Astrocyte (in vitro differentiated cells and primary cell): ENCODE data around the gene FBXW7. TPM values are rescaled to one million over a fixed set of nuclear protein-coding genes. Genes with fewer than 3 reads are reported as not detected.

Experiments used
- DNase-seq: peaks from one replicate; pipeline ENCODE4 v3.0.0-alpha.2; 2010; ENCODE audit warnings: low read depth
- FAIRE-seq: peaks from 2 replicates; lab custom pipeline; 2011; peaks lifted over from hg19 to GRCh38; lab: Jason Lieb, UNC
- H2AFZ ChIP-seq: 2 replicates; pipeline ENCODE4 v1.6.0; 2012; ENCODE audit warnings: low read depth, low read length, inconsistent platforms
- H3K27ac ChIP-seq: 2 replicates; pipeline ENCODE4 v1.5.1; 2011; ENCODE audit warnings: low read depth, low read length, inconsistent platforms
- H3K27me3 ChIP-seq: 2 replicates; pipeline ENCODE4 v1.6.0; 2011; ENCODE audit warnings: low read length, inconsistent platforms; ENCODE audit not compliant: insufficient read depth
- H3K36me3 ChIP-seq: 2 replicates; pipeline ENCODE4 v1.5.1; 2011; ENCODE audit warnings: low read length, inconsistent platforms; ENCODE audit not compliant: insufficient read depth
- H3K4me1 ChIP-seq: 2 replicates; pipeline ENCODE4 v1.5.1; 2011; ENCODE audit warnings: low read length, inconsistent platforms; ENCODE audit not compliant: insufficient read depth
- H3K4me2 ChIP-seq: 2 replicates; pipeline ENCODE4 v1.6.0; 2012; ENCODE audit warnings: low read length, inconsistent platforms
- H3K4me3 ChIP-seq: 2 replicates; pipeline ENCODE4 v1.5.1; 2011; ENCODE audit warnings: low read depth, mild to moderate bottlenecking, low read length, inconsistent platforms; ENCODE audit not compliant: insufficient read depth
- H3K79me2 ChIP-seq: 2 replicates; pipeline ENCODE4 v1.6.0; 2012; ENCODE audit warnings: mild to moderate bottlenecking, low read length, inconsistent platforms; ENCODE audit not compliant: insufficient read depth
- H3K9ac ChIP-seq: 2 replicates; pipeline ENCODE4 v1.6.0; 2012; ENCODE audit warnings: mild to moderate bottlenecking, low read length, inconsistent platforms
- H3K9me3 ChIP-seq: 2 replicates; pipeline ENCODE4 v1.5.1; 2012; ENCODE audit warnings: low read depth, mild to moderate bottlenecking, low read length, inconsistent platforms; ENCODE audit not compliant: insufficient read depth
- H4K20me1 ChIP-seq: 2 replicates; pipeline ENCODE4 v1.6.0; 2012; ENCODE audit warnings: low read length, inconsistent platforms; ENCODE audit not compliant: insufficient read depth
- H3K27ac Mint-ChIP-seq: one replicate; pipeline ENCODE4 v1.8.0; 2021; ENCODE audit warnings: mild to moderate bottlenecking, mixed read lengths; ENCODE audit not compliant: unreplicated experiment
- H3K27me3 Mint-ChIP-seq: one replicate; pipeline ENCODE4 v1.8.0; 2021; ENCODE audit warnings: low read depth, mixed read lengths; ENCODE audit not compliant: unreplicated experiment
- H3K36me3 Mint-ChIP-seq: one replicate; pipeline ENCODE4 v1.8.0; 2021; ENCODE audit warnings: low read depth, mixed read lengths; ENCODE audit not compliant: unreplicated experiment
- H3K4me1 Mint-ChIP-seq: one replicate; pipeline ENCODE4 v1.8.0; 2021; ENCODE audit warnings: low read depth, mixed read lengths; ENCODE audit not compliant: unreplicated experiment
- H3K4me3 Mint-ChIP-seq: one replicate; pipeline ENCODE4 v1.8.0; 2021; ENCODE audit warnings: mild to moderate bottlenecking, moderate library complexity, mixed read lengths; ENCODE audit not compliant: unreplicated experiment
- H3K9me3 Mint-ChIP-seq: one replicate; pipeline ENCODE4 v1.8.0; 2021; ENCODE audit warnings: mild to moderate bottlenecking, mixed read lengths; ENCODE audit not compliant: unreplicated experiment
- CTCF ChIP-seq: IDR thresholded peaks from 2 replicates; pipeline ENCODE4 v1.5.1; 2011; ENCODE audit warnings: low read depth, mild to moderate bottlenecking, inconsistent platforms, low read length, moderate library complexity; ENCODE audit not compliant: insufficient read depth
- EZH2 ChIP-seq: IDR thresholded peaks from 2 replicates; pipeline ENCODE4 v1.6.1; 2012; ENCODE audit warnings: mild to moderate bottlenecking, low read length, inconsistent platforms; ENCODE audit not compliant: insufficient read depth
- total RNA-seq: library from RNA; stranded (reverse); gene quantifications from 2 replicates; pipeline ENCODE4 v1.2.1, GENCODE V29; 2021

Gene FBXW7
- total RNA-seq, 1 donor from 2014 or later, result 34.7 TPM

GRCh38 chr4:152540941-152541340 is 5.0 kb upstream of the FBXW7 start:
- H3K27ac Mint-ChIP-seq, result no peak overlapping the region
- no peak for TF ChIP-seq CTCF
- TF ChIP-seq EZH2, result no peak

GRCh38 chr4:152540293-152540674 is 4.4 kb upstream of the FBXW7 start:
- no peak for FAIRE-seq
- peaks cover 3% of the 10 kb centered on the region for H3K36me3 Mint-ChIP-seq
- TF ChIP-seq EZH2, result no peak
- H3K27me3 ChIP-seq, result no peaks in the 10 kb centered on the region
- H4K20me1 ChIP-seq, result peaks cover 26% of the 10 kb centered on the region
- peaks cover 52% of the 10 kb centered on the region for H3K79me2 ChIP-seq
- no peaks in the 10 kb centered on the region for H3K9me3 Mint-ChIP-seq
- H3K27ac ChIP-seq, result no peak overlapping the region
- no peak overlapping the region for H3K27ac Mint-ChIP-seq
- H3K36me3 ChIP-seq, result peaks cover 3% of the 10 kb centered on the region
- DNase-seq, result no peak
- H3K9ac ChIP-seq, result no peak overlapping the region
- H3K4me1 Mint-ChIP-seq, result peaks cover 8% of the 10 kb centered on the region
- H3K27me3 Mint-ChIP-seq, result no peaks in the 10 kb centered on the region
- H3K9me3 ChIP-seq, result no peaks in the 10 kb centered on the region
- H3K4me3 ChIP-seq, result no peak overlapping the region
- no peak overlapping the region for H3K4me2 ChIP-seq
- H3K4me1 ChIP-seq, result peaks cover 8% of the 10 kb centered on the region
- H2AFZ ChIP-seq, result no peak overlapping the region
- H3K4me3 Mint-ChIP-seq, result no peak overlapping the region

More at GRCh38 chr4:152540941-152541340, 5.0 kb upstream of the FBXW7 start:
- Histone ChIP-seq H3K4me1 (peaks cover 8% of the 10 kb centered on the region), H3K27ac (no peak overlapping the region), H3K4me3 (no peak overlapping the region), H3K27me3 (no peaks in the 10 kb centered on the region), H3K36me3 (peaks cover 3% of the 10 kb centered on the region), H3K9me3 (no peaks in the 10 kb centered on the region), H4K20me1 (peaks cover 26% of the 10 kb centered on the region), H3K79me2 (peaks cover 47% of the 10 kb centered on the region), H3K9ac (no peak overlapping the region), H2AFZ (no peak overlapping the region), H3K4me2 (no peak overlapping the region)
- DNase-seq (no peak), FAIRE-seq (no peak)
- peaks cover 3% of the 10 kb centered on the region for H3K36me3 Mint-ChIP-seq
- no peaks in the 10 kb centered on the region for H3K27me3 Mint-ChIP-seq
- no peak overlapping the region for H3K4me3 Mint-ChIP-seq
- no peaks in the 10 kb centered on the region for H3K9me3 Mint-ChIP-seq
- H3K4me1 Mint-ChIP-seq, result peaks cover 8% of the 10 kb centered on the region

- Mint-ChIP-seq H3K4me3 (no peak overlapping the region), H3K36me3 (peaks cover 3% of the 10 kb centered on the region), H3K4me1 (peaks cover 8% of the 10 kb centered on the region), H3K27ac (no peak overlapping the region), H3K27me3 (no peaks in the 10 kb centered on the region), H3K9me3 (no peaks in the 10 kb centered on the region)
- Histone ChIP-seq H3K27me3 (no peaks in the 10 kb centered on the region), H3K4me2 (no peak overlapping the region), H3K4me1 (peaks cover 8% of the 10 kb centered on the region), H3K9ac (no peak overlapping the region), H4K20me1 (peaks cover 27% of the 10 kb centered on the region), H3K36me3 (peaks cover 3% of the 10 kb centered on the region), H3K4me3 (no peak overlapping the region), H3K27ac (no peak overlapping the region), H2AFZ (no peak overlapping the region), H3K9me3 (no peaks in the 10 kb centered on the region), H3K79me2 (peaks cover 58% of the 10 kb centered on the region)
- DNase-seq, result no peak
- FAIRE-seq, result no peak
- TF ChIP-seq EZH2, result no peak
- no peak for TF ChIP-seq CTCF
Measured at GRCh38 chr4:152539556-152540292, 3.8 kb upstream of the FBXW7 start.
